Stimulated activated CD4-positive, alpha-beta T cell treated with anti-CD3 and anti-CD28 coated beads, TNF-alpha, amount 100 ng/mL, for 4 hours (primary cell): ENCODE data around the gene PLBD1.

Experiments
- DNase-seq, 3 experiments: peaks; one replicate each; pipeline ENCODE4 v3.0.0-alpha.2; 2020; ENCODE audit warnings: low read depth in 3 of 3

PLBD1 gene

GRCh38 chr12:14505626-14506596 lies 61.8 kb downstream of the PLBD1 start:
- DNase-seq: no peak

- no peak for DNase-seq
Measured at GRCh38 chr12:14495326-14495725, 72.4 kb downstream of the PLBD1 start.

GRCh38 chr12:14482886-14483285 lies 84.8 kb downstream of the PLBD1 start:
- no peak for DNase-seq

- no peak for DNase-seq
Measured at GRCh38 chr12:14482361-14482760, 85.3 kb downstream of the PLBD1 start.

- no peak for DNase-seq
Measured at GRCh38 chr12:14481201-14481600, 86.5 kb downstream of the PLBD1 start.

GRCh38 chr12:14479004-14479403 lies 88.7 kb downstream of the PLBD1 start:
- DNase-seq: no peak

- no peak for DNase-seq
Measured at GRCh38 chr12:14473707-14474287, 93.9 kb downstream of the PLBD1 start.

- DNase-seq: no peak
Measured at GRCh38 chr12:14471497-14471896, 96.2 kb downstream of the PLBD1 start.

GRCh38 chr12:14460212-14460841 lies 107.4 kb downstream of the PLBD1 start:
- DNase-seq: no peak

GRCh38 chr12:14454098-14454907 lies 113.4 kb downstream of the PLBD1 start:
- DNase-seq: no peak
